Daoy (cell line): ENCODE measurements around the gene HEMGN. TPM values are rescaled to one million over a fixed set of nuclear protein-coding genes. Genes with fewer than 3 reads are reported as not detected.
"Not testable (repeated sequence)": the region's sequence is repeated elsewhere in the genome, so short reads cannot be mapped to it uniquely, and the experiment has no call there.

ENCODE experiments used
- DNase-seq: peaks from one replicate; pipeline ENCODE4 v3.0.0-alpha.2; 2015; ENCODE audit warnings: low read depth
- total RNA-seq: library from RNA; depleted of rRNA; stranded (reverse); fragments of >200 nt; shearing (Covaris generic); gene quantifications from 2 replicates; pipeline ENCODE4 v1.2.3, GENCODE V29; 2014

HEMGN gene
- total RNA-seq, 1 experiment from 2014 or later: 0.17 TPM

- DNase-seq: no peak
Measured at GRCh38 chr9:97966493-97966892, 28.5 kb upstream of the HEMGN start.

- no peak for DNase-seq
Measured at GRCh38 chr9:97964901-97965300, 26.9 kb upstream of the HEMGN start.

- DNase-seq: no peak
Measured at GRCh38 chr9:97963232-97963631, 25.3 kb upstream of the HEMGN start.

- no peak for DNase-seq
Measured at GRCh38 chr9:97962575-97962974, 24.6 kb upstream of the HEMGN start.

GRCh38 chr9:97962136-97962535, 24.2 kb upstream of the HEMGN start:
- no peak for DNase-seq

GRCh38 chr9:97961361-97961760, 23.4 kb upstream of the HEMGN start:
- no peak for DNase-seq

- DNase-seq: not testable (repeated sequence)
Measured at GRCh38 chr9:97960678-97961328, 22.8 kb upstream of the HEMGN start.

GRCh38 chr9:97959585-97959984, 21.6 kb upstream of the HEMGN start:
- DNase-seq: no peak

GRCh38 chr9:97958812-97959511, 21.0 kb upstream of the HEMGN start:
- peak; percentile 72 for DNase-seq

GRCh38 chr9:97956331-97956730, 18.4 kb upstream of the HEMGN start:
- DNase-seq: no peak

- peak; percentile 55 for DNase-seq
Measured at GRCh38 chr9:97954550-97954989, 16.6 kb upstream of the HEMGN start.

GRCh38 chr9:97950873-97951272, 12.9 kb upstream of the HEMGN start:
- not testable (repeated sequence) for DNase-seq

GRCh38 chr9:97947094-97947493, 9.1 kb upstream of the HEMGN start:
- not testable (repeated sequence) for DNase-seq

- not testable (repeated sequence) for DNase-seq
Measured at GRCh38 chr9:97945470-97945869, 7.5 kb upstream of the HEMGN start.

- DNase-seq: no peak
Measured at GRCh38 chr9:97944612-97945011, 6.6 kb upstream of the HEMGN start.

GRCh38 chr9:97943308-97943855, 5.4 kb upstream of the HEMGN start:
- DNase-seq: no peak

- DNase-seq: no peak
Measured at GRCh38 chr9:97941323-97941722, 3.4 kb upstream of the HEMGN start.

GRCh38 chr9:97940741-97941140, 2.8 kb upstream of the HEMGN start:
- no peak for DNase-seq

GRCh38 chr9:97940233-97940632, 2.3 kb upstream of the HEMGN start:
- no peak for DNase-seq

GRCh38 chr9:97936998-97937397, 974 bp downstream of the HEMGN start:
- no peak for DNase-seq

- DNase-seq: no peak
Measured at GRCh38 chr9:97935276-97935675, 2.7 kb downstream of the HEMGN start.

- no peak for DNase-seq
Measured at GRCh38 chr9:97934321-97935115, 3.5 kb downstream of the HEMGN start.
